ENCODE measurements around the gene MDN1.

DNA sequence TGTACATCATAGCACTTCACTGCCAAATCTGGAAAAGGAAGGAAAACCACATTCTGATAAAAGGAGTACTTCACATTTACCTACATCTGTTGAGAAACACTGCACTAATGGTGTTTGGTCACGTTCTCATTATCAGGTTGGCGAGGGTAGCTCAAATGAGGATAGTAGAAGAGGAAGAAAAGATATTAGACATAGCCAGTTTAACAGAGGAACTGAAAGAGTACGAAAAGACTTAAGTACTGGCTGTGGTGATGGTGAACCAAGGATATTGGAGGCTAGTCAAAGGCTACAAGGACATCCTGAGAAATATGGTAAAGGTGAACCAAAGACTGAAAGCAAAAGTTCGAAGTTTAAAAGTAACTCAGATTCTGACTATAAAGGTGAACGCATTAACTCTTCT lies 42.7 kb upstream of the MDN1 start:
- TF ChIP-seq, protein P1, sequence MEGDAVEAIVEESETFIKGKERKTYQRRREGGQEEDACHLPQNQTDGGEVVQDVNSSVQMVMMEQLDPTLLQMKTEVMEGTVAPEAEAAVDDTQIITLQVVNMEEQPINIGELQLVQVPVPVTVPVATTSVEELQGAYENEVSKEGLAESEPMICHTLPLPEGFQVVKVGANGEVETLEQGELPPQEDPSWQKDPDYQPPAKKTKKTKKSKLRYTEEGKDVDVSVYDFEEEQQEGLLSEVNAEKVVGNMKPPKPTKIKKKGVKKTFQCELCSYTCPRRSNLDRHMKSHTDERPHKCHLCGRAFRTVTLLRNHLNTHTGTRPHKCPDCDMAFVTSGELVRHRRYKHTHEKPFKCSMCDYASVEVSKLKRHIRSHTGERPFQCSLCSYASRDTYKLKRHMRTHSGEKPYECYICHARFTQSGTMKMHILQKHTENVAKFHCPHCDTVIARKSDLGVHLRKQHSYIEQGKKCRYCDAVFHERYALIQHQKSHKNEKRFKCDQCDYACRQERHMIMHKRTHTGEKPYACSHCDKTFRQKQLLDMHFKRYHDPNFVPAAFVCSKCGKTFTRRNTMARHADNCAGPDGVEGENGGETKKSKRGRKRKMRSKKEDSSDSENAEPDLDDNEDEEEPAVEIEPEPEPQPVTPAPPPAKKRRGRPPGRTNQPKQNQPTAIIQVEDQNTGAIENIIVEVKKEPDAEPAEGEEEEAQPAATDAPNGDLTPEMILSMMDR (IDR thresholded peaks at IDR 0.05) = no peak
- TF ChIP-seq POLR2A (IDR thresholded peaks at IDR 0.05) (no peak), POLR2AphosphoS5 (IDR thresholded peaks at IDR 0.05) (no peak), EP300 (IDR thresholded peaks at IDR 0.05) (no peak)

Data from sigmoid colon (tissue), 4 donors.